Measurements from ENCODE around the gene PLCB2.

The PLCB2 gene

DNA sequence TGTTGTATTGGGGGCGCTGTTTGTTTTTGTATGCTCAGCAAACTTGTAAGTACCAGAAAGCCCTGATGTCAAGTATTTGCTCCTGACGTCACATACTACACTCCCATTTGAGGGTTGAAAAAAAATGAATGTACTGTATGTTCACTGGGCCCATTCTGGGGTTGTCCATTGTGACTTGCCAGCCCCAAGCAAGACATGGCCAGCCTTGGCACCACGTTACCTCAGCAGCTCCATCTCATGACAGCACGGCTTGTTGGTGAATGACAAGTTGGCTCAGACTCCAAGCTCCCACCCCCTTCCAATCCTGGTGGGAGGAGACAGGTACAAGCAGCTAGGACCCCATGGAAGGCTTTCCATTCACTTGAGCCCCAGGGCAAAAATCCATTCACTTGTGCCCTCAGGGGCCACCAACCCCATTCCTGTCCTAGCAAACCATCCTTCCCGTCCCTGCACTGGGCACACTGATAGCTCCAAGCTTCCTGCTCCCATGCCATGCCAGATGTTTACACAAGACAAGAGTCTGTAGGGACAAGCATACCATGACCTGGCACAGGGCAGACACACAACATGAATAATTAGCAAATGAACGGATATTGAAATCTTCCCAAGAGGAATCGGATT, 44.7 kb upstream of the PLCB2 start:
- Histone ChIP-seq H3K27ac (ENCODE audit: insufficient read depth in 1 of 2, low read depth in 1 of 2, low read length in 2 of 2, poor library complexity in 1 of 2, severe bottlenecking in 2 of 2) (no peak overlapping the region), H3K36me3 (ENCODE audit: control insufficient read depth in 4 of 4, insufficient read depth in 4 of 4, low read length in 3 of 4) (no peaks in the 10 kb centered on the region), H3K4me3 (ENCODE audit: control insufficient read depth in 1 of 7, extremely low read depth in 1 of 7, insufficient read depth in 4 of 7, low read depth in 2 of 7, low read length in 6 of 7) (no peak overlapping the region), H3K4me1 (ENCODE audit: control extremely low read depth in 1 of 4, control insufficient read depth in 4 of 4, insufficient read depth in 4 of 4, low read length in 3 of 4) (peaks cover 0 to 16% (median 8%) of the 10 kb centered on the region in 4 experiments), H3K9me3 (ENCODE audit: control extremely low read depth in 1 of 5, control insufficient read depth in 4 of 5, insufficient read depth in 2 of 5, low read depth in 1 of 5, low read length in 4 of 5) (no peaks in the 10 kb centered on the region), H3K27me3 (replicated peaks in 2 of 5; ENCODE audit: control insufficient read depth in 4 of 5, insufficient read depth in 5 of 5, low read length in 4 of 5) (no peaks in the 10 kb centered on the region)
- ChIA-PET CTCF (interaction anchor here (0.7 to 10.9 kb wide), 12 partner anchors 11 to 73 kb away, joined by 3 to 139 read pairs (median 4); partner anchors contain the start of gene CCDC9B), POLR2A (no interaction called here)
- DNase-seq: no peak
- WGBS (ENCODE audit: insufficient coverage): 98% methylated on average over 5 of the region's 7 CpGs

DNA sequence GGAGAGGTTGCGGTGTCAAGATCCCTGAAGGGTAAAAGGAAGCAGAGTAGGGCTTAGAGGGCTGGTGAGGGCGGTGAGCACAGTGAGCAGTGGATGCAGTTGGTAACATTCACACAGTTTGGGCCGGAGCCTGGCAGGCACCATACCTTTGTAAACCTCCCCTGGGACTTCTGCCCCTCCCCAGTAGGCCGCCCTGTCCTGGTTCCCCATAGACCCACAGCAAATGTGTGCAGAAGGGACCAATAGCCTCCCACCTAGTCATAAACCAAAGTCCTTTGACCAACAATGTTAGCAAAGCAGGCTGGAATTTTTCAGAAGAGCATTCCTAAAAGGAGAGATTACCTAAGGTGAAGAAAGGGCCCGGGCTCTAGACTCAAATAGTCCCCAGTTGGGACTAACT, 41.4 kb upstream of the PLCB2 start:
- CTCF ChIA-PET: interaction anchor here (0.8 to 26.5 kb wide), 4 partner anchors 12 to 74 kb away, joined by 3 to 1099 read pairs (median 8); partner anchors contain the start of genes INAFM2 and PLCB2
- 94% methylated on average over 3 of the region's 5 CpGs for WGBS (ENCODE audit: insufficient coverage)
- Histone ChIP-seq H3K4me3 (ENCODE audit: control insufficient read depth in 1 of 7, extremely low read depth in 1 of 7, insufficient read depth in 4 of 7, low read depth in 2 of 7, low read length in 6 of 7) (no peak overlapping the region), H3K27me3 (replicated peaks in 2 of 5; ENCODE audit: control insufficient read depth in 4 of 5, insufficient read depth in 5 of 5, low read length in 4 of 5) (no peaks in the 10 kb centered on the region), H3K4me1 (ENCODE audit: control extremely low read depth in 1 of 4, control insufficient read depth in 4 of 4, insufficient read depth in 4 of 4, low read length in 3 of 4) (peaks cover 0 to 13% (median 7%) of the 10 kb centered on the region in 4 experiments), H3K36me3 (ENCODE audit: control insufficient read depth in 4 of 4, insufficient read depth in 4 of 4, low read length in 3 of 4) (no peaks in the 10 kb centered on the region), H3K9me3 (ENCODE audit: control extremely low read depth in 1 of 5, control insufficient read depth in 4 of 5, insufficient read depth in 2 of 5, low read depth in 1 of 5, low read length in 4 of 5) (no peaks in the 10 kb centered on the region), H3K27ac (ENCODE audit: insufficient read depth in 1 of 2, low read depth in 1 of 2, low read length in 2 of 2, poor library complexity in 1 of 2, severe bottlenecking in 2 of 2) (no peak overlapping the region)
- POLR2A ChIA-PET: no interaction called here
- no peak for DNase-seq

DNA sequence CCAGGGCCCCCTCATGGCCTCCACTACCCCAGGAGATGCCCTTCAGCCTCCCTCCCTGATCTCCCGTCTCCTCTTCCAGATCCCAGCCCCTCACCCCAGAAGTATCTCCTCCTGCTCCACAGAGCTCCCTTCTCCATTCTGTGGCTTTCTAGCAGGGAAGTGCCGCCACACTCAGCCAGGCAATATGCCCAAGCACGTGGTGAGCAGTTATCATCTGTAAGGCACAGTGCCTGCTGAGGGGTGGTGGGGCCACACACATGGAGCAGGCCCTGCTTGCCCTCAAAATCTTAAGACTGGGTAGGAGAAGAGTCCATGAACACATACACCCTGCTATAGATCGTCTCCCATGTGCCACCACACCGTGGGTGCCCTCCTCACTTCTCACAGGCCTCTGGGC, 40.7 kb upstream of the PLCB2 start:
- Histone ChIP-seq H3K9me3 (ENCODE audit: control extremely low read depth in 1 of 5, control insufficient read depth in 4 of 5, insufficient read depth in 2 of 5, low read depth in 1 of 5, low read length in 4 of 5) (no peaks in the 10 kb centered on the region), H3K27ac (ENCODE audit: insufficient read depth in 1 of 2, low read depth in 1 of 2, low read length in 2 of 2, poor library complexity in 1 of 2, severe bottlenecking in 2 of 2) (no peak overlapping the region), H3K27me3 (replicated peaks in 2 of 5; ENCODE audit: control insufficient read depth in 4 of 5, insufficient read depth in 5 of 5, low read length in 4 of 5) (no peaks in the 10 kb centered on the region), H3K4me1 (ENCODE audit: control extremely low read depth in 1 of 4, control insufficient read depth in 4 of 4, insufficient read depth in 4 of 4, low read length in 3 of 4) (peaks cover 0 to 20% (median 10%) of the 10 kb centered on the region in 4 experiments), H3K36me3 (ENCODE audit: control insufficient read depth in 4 of 4, insufficient read depth in 4 of 4, low read length in 3 of 4) (no peaks in the 10 kb centered on the region), H3K4me3 (ENCODE audit: control insufficient read depth in 1 of 7, extremely low read depth in 1 of 7, insufficient read depth in 4 of 7, low read depth in 2 of 7, low read length in 6 of 7) (no peak overlapping the region)
- 71% methylated on average over 5 of the region's 5 CpGs for WGBS (ENCODE audit: insufficient coverage)
- POLR2A ChIA-PET: no interaction called here
- DNase-seq: no peak
- CTCF ChIA-PET: interaction anchor here (3.4 to 26.5 kb wide), 2 partner anchors 11 to 36 kb away, joined by 13 to 1099 read pairs; partner anchors contain the start of genes INAFM2 and PLCB2

DNA sequence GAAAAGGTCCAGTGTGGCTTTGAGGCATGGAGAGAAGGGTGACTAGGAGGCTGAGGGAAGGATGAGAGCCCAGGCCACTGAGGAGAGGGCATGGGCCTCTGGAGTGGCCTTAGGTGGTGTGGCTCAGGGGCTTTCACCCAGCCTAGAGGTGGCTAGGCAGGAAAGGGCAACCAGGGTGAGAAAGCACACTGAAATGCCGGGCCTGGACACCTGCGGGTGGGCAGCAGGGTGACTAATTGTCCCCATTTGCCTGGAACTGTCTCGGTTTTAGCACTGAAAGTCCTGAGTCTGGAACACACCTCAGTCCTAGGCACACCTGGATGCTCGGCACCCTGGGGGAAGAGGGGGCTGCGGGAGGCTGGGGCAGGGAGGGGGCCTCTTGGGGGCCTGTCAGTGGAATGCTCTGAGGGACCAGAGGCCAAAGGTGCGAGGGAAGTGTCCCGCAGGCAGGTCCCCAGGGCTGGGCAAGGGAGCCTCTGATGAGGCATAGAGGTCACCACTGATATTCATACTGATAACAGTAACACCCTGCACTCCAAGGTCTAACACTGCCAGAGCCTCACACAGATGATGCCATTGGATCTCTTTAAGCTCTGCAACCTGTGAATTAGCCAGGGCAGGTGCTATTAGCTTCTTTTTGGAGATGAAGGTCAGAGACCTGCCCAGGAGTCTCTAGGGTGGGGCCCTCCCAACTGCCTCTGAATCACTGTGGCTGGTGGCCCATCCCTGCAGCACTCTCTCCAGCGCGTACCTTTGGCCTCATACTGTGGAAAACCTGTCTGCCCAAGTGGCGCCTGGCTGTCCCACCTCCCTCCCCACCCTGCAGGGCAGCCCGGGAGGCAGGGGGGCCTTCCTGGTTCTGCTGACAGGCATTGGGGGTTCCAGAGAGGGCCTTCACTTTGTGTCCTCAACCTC, 40.1 kb upstream of the PLCB2 start:
- Histone ChIP-seq H3K27me3 (replicated peaks in 2 of 5; ENCODE audit: control insufficient read depth in 4 of 5, insufficient read depth in 5 of 5, low read length in 4 of 5) (no peaks in the 10 kb centered on the region), H3K4me1 (ENCODE audit: control extremely low read depth in 1 of 4, control insufficient read depth in 4 of 4, insufficient read depth in 4 of 4, low read length in 3 of 4) (peaks cover 0 to 26% (median 14%) of the 10 kb centered on the region in 4 experiments), H3K4me3 (ENCODE audit: control insufficient read depth in 1 of 7, extremely low read depth in 1 of 7, insufficient read depth in 4 of 7, low read depth in 2 of 7, low read length in 6 of 7) (no peak overlapping the region), H3K36me3 (ENCODE audit: control insufficient read depth in 4 of 4, insufficient read depth in 4 of 4, low read length in 3 of 4) (no peaks in the 10 kb centered on the region), H3K9me3 (ENCODE audit: control extremely low read depth in 1 of 5, control insufficient read depth in 4 of 5, insufficient read depth in 2 of 5, low read depth in 1 of 5, low read length in 4 of 5) (no peaks in the 10 kb centered on the region), H3K27ac (ENCODE audit: insufficient read depth in 1 of 2, low read depth in 1 of 2, low read length in 2 of 2, poor library complexity in 1 of 2, severe bottlenecking in 2 of 2) (no peak overlapping the region)
- POLR2A ChIA-PET: no interaction called here
- no peak for DNase-seq
- CTCF ChIA-PET: interaction anchor here (3.4 to 26.5 kb wide), 2 partner anchors 10 to 36 kb away, joined by 13 to 1099 read pairs; partner anchors contain the start of genes INAFM2 and PLCB2
- 92% methylated on average over 9 of the region's 11 CpGs for WGBS (ENCODE audit: insufficient coverage)

DNA sequence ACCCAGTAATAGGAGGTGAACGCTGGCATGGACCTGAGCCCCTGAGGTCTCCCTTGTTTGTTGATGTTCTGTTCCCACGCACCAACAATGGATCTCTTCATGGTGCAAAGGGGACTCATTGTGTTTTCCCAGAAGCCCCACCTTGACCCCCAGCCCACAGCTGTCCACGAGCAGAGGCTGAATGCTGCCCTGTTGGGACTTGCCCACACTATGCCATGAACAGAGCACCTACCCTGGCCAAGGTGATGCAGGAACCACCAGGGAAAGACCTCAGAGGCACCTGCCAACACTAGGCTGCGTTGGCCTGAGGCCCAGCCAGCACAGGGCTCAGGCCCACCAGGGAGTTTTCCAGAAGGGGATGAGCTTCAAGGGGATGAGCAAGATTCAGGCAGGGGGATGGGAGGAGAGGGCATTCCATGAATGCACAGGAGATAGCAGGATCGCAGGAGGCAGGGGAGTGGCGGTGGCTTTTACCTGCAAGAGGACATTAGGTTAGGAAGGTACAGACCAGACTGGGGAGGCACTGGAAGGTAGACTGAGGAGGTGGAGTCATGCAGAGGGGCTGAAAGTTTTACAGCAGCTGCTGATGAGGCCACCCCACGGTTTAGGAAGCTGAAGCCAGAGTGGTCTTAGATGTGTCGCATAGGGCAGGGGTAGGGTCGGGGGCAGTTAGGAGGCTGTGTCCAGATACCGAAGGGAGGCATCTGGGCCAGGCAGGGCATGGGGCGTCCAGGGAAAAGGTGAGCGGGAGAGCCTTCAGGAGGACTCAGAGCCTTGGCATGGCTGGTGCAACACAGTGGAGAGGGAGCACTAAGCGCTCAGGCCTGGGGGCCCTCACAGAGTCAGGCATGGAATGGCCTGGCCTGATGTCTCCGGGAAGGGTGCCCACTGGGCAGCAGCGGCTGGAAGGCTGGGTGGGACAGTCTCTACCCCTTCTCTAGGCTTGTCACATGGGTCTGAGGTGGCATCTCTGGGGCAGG, 39.1 kb upstream of the PLCB2 start:
- no peaks in the 10 kb centered on the region for H3K27me3 ChIP-seq (replicated peaks in 2 of 5; ENCODE audit: control insufficient read depth in 4 of 5, insufficient read depth in 5 of 5, low read length in 4 of 5)
- no peaks in the 10 kb centered on the region for H3K9me3 ChIP-seq (ENCODE audit: control extremely low read depth in 1 of 5, control insufficient read depth in 4 of 5, insufficient read depth in 2 of 5, low read depth in 1 of 5, low read length in 4 of 5)
- H3K36me3 ChIP-seq (ENCODE audit: control insufficient read depth in 4 of 4, insufficient read depth in 4 of 4, low read length in 3 of 4): no peaks in the 10 kb centered on the region
- 97% methylated on average over 15 of the region's 15 CpGs for WGBS (ENCODE audit: insufficient coverage)
- no peak overlapping the region for H3K27ac ChIP-seq (ENCODE audit: insufficient read depth in 1 of 2, low read depth in 1 of 2, low read length in 2 of 2, poor library complexity in 1 of 2, severe bottlenecking in 2 of 2)
- no peak overlapping the region for H3K4me3 ChIP-seq (ENCODE audit: control insufficient read depth in 1 of 7, extremely low read depth in 1 of 7, insufficient read depth in 4 of 7, low read depth in 2 of 7, low read length in 6 of 7)
- POLR2A ChIA-PET: no interaction called here
- DNase-seq: no peak
- H3K4me1 ChIP-seq (ENCODE audit: control extremely low read depth in 1 of 4, control insufficient read depth in 4 of 4, insufficient read depth in 4 of 4, low read length in 3 of 4): peaks cover 0 to 26% (median 14%) of the 10 kb centered on the region in 4 experiments
- CTCF ChIA-PET: interaction anchor here (0.7 to 26.5 kb wide), 7 partner anchors 8 to 77 kb away, joined by 3 to 1099 read pairs (median 4); partner anchors contain the start of genes INAFM2 and PLCB2

DNA sequence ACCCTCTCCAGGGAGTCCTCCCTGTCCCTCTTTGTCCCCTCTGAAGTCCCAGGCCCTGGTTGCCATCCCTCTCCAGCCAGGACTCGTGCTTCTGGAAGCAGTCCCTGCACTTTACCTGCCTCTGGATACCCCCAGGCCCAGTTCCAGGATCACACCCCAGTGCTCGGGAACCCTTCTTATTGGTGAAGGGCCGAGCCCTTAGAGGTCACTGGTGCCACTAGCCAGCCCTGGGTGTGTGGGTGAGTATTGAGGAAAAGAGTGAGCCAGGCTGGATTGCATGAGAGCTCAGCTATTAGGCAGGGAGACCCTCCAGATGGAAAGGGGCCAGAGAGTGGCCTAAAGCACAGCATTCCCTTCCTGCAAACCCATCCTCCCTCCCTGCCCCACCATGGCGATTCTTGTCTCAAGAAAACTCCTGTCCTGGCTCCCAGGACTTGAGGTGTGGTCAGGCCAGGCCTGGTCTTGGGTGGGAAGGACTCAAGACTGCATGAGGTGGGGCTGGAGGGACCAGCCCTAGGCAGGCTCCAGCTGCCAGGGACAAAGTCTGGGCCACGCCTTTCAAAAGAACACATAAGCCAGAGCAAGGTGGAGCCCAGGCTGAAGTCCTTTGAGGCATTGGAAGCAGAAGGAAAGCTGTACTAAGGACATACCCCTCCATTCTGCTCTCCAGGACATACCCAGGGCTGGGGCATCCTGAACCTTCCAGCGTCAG, 38.3 kb upstream of the PLCB2 start:
- no peaks in the 10 kb centered on the region for H3K9me3 ChIP-seq (ENCODE audit: control extremely low read depth in 1 of 5, control insufficient read depth in 4 of 5, insufficient read depth in 2 of 5, low read depth in 1 of 5, low read length in 4 of 5)
- H3K36me3 ChIP-seq (ENCODE audit: control insufficient read depth in 4 of 4, insufficient read depth in 4 of 4, low read length in 3 of 4): no peaks in the 10 kb centered on the region
- CTCF ChIA-PET: interaction anchor here (0.8 to 26.5 kb wide), 8 partner anchors 8 to 78 kb away, joined by 3 to 1099 read pairs (median 12); partner anchors contain the start of genes INAFM2 and PLCB2
- WGBS (ENCODE audit: insufficient coverage): 95% methylated on average over 4 of the region's 6 CpGs
- H3K4me1 ChIP-seq (ENCODE audit: control extremely low read depth in 1 of 4, control insufficient read depth in 4 of 4, insufficient read depth in 4 of 4, low read length in 3 of 4): peaks cover 0 to 27% (median 15%) of the 10 kb centered on the region in 4 experiments
- H3K4me3 ChIP-seq (ENCODE audit: control insufficient read depth in 1 of 7, extremely low read depth in 1 of 7, insufficient read depth in 4 of 7, low read depth in 2 of 7, low read length in 6 of 7): no peak overlapping the region
- POLR2A ChIA-PET: no interaction called here
- H3K27me3 ChIP-seq (replicated peaks in 2 of 5; ENCODE audit: control insufficient read depth in 4 of 5, insufficient read depth in 5 of 5, low read length in 4 of 5): no peaks in the 10 kb centered on the region
- no peak for DNase-seq
- H3K27ac ChIP-seq (ENCODE audit: insufficient read depth in 1 of 2, low read depth in 1 of 2, low read length in 2 of 2, poor library complexity in 1 of 2, severe bottlenecking in 2 of 2): no peak overlapping the region
